ENCODE results near the gene EIF4E.
"Not testable (repeated sequence)": the region's sequence is repeated elsewhere in the genome, so short reads cannot be mapped to it uniquely, and the experiment has no call there.

The EIF4E gene

DNA sequence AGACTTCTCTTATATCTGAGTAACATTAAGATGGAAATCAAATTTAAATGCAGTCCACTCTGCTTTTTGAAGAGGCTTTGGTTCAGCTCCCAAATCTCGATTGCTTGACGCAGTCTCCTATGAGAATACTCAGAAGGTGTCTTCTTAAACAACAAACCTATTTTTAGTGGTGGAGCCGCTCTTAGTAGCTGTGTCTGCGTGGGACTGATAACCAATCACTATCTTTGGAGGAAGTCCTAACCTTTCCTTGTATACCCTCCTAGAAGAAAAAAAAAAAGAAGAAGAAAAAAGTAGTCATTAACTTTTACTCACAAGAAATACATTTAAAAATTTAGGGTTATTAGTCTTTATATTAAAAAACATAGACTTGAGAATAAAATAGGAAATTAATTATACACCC, 48.0 kb downstream of the EIF4E start:
- H3K4me1 Mint-ChIP-seq (ENCODE audit: low read depth); DNase-seq (ENCODE audit: low spot score); H3K9me3 Mint-ChIP-seq; H3K27ac Mint-ChIP-seq; H3K27me3 Mint-ChIP-seq (ENCODE audit: low read depth); H3K4me3 Mint-ChIP-seq: not testable (repeated sequence)
- H3K36me3 Mint-ChIP-seq (ENCODE audit: low read depth) = peaks cover 38% of the 10 kb centered on the region

DNA sequence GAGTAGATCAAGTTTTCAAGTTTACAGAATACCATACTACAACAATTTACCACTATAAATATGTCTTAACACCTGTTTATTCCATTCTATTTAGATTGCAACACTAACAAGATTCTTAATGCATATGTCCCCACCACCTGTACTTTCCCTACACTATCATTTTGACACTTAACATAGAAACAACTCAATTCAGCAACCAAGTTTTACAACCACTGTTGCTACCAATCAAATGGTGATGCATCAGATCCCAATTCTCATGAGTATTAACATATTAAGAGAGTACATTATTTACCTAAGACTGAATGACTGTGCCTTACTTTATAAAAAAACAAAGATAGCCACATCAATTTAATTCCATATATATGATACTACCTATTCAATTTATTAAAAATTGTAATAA, 49.4 kb downstream of the EIF4E start:
- Mint-ChIP-seq H3K4me3 (no peak overlapping the region), H3K9me3 (no peaks in the 10 kb centered on the region), H3K27me3 (ENCODE audit: low read depth) (no peaks in the 10 kb centered on the region), H3K36me3 (ENCODE audit: low read depth) (peaks cover 31% of the 10 kb centered on the region), H3K27ac (no peak overlapping the region), H3K4me1 (ENCODE audit: low read depth) (no peaks in the 10 kb centered on the region)
- no peak for DNase-seq (ENCODE audit: low spot score)

GRCh38 chr4:98873059-98873458, 55.9 kb downstream of the EIF4E start:
- H3K27me3 Mint-ChIP-seq (ENCODE audit: low read depth) = no peaks in the 10 kb centered on the region
- H3K4me3 Mint-ChIP-seq = no peak overlapping the region
- H3K36me3 Mint-ChIP-seq (ENCODE audit: low read depth) = peaks cover 20% of the 10 kb centered on the region
- H3K9me3 Mint-ChIP-seq = no peaks in the 10 kb centered on the region
- no peak overlapping the region for H3K27ac Mint-ChIP-seq
- peaks cover 7% of the 10 kb centered on the region for H3K4me1 Mint-ChIP-seq (ENCODE audit: low read depth)
- no peak for DNase-seq (ENCODE audit: low spot score)

GRCh38 chr4:98872120-98872906, 56.6 kb downstream of the EIF4E start:
- DNase-seq (ENCODE audit: low spot score); H3K4me1 Mint-ChIP-seq (ENCODE audit: low read depth); H3K4me3 Mint-ChIP-seq; H3K9me3 Mint-ChIP-seq; H3K27ac Mint-ChIP-seq; H3K27me3 Mint-ChIP-seq (ENCODE audit: low read depth): not testable (repeated sequence)
- peaks cover 16% of the 10 kb centered on the region for H3K36me3 Mint-ChIP-seq (ENCODE audit: low read depth)

GRCh38 chr4:98867648-98868047, 61.3 kb downstream of the EIF4E start:
- H3K27me3 Mint-ChIP-seq (ENCODE audit: low read depth) = peaks cover 3% of the 10 kb centered on the region
- H3K27ac Mint-ChIP-seq = no peak overlapping the region
- H3K9me3 Mint-ChIP-seq = no peaks in the 10 kb centered on the region
- H3K4me3 Mint-ChIP-seq = no peak overlapping the region
- H3K36me3 Mint-ChIP-seq (ENCODE audit: low read depth) = peaks cover 3% of the 10 kb centered on the region
- peaks cover 7% of the 10 kb centered on the region for H3K4me1 Mint-ChIP-seq (ENCODE audit: low read depth)
- DNase-seq (ENCODE audit: low spot score) = no peak

- no peaks in the 10 kb centered on the region for H3K9me3 Mint-ChIP-seq
- H3K36me3 Mint-ChIP-seq (ENCODE audit: low read depth) = no peaks in the 10 kb centered on the region
Observed at GRCh38 chr4:98865059-98865458, 63.9 kb downstream of the EIF4E start.

GRCh38 chr4:98864560-98864959, 64.4 kb downstream of the EIF4E start:
- Mint-ChIP-seq H3K4me3 (no peak overlapping the region), H3K9me3 (no peaks in the 10 kb centered on the region), H3K36me3 (ENCODE audit: low read depth) (no peaks in the 10 kb centered on the region), H3K27ac (no peak overlapping the region), H3K4me1 (ENCODE audit: low read depth) (peaks cover 4% of the 10 kb centered on the region), H3K27me3 (ENCODE audit: low read depth) (peaks cover 3% of the 10 kb centered on the region)
- DNase-seq (ENCODE audit: low spot score) = no peak

More at GRCh38 chr4:98865059-98865458, 63.9 kb downstream of the EIF4E start:
- Mint-ChIP-seq H3K27ac (no peak overlapping the region), H3K27me3 (ENCODE audit: low read depth) (peaks cover 3% of the 10 kb centered on the region), H3K4me1 (ENCODE audit: low read depth) (peaks cover 4% of the 10 kb centered on the region), H3K4me3 (no peak overlapping the region)
- DNase-seq (ENCODE audit: low spot score) = no peak

GRCh38 chr4:98862371-98862770, 66.6 kb downstream of the EIF4E start:
- no peak overlapping the region for H3K27ac Mint-ChIP-seq
- DNase-seq (ENCODE audit: low spot score) = no peak
- H3K4me1 Mint-ChIP-seq (ENCODE audit: low read depth) = peaks cover 4% of the 10 kb centered on the region
- H3K9me3 Mint-ChIP-seq = no peaks in the 10 kb centered on the region
- no peak overlapping the region for H3K4me3 Mint-ChIP-seq
- no peaks in the 10 kb centered on the region for H3K36me3 Mint-ChIP-seq (ENCODE audit: low read depth)
- peaks cover 3% of the 10 kb centered on the region for H3K27me3 Mint-ChIP-seq (ENCODE audit: low read depth)

DNA sequence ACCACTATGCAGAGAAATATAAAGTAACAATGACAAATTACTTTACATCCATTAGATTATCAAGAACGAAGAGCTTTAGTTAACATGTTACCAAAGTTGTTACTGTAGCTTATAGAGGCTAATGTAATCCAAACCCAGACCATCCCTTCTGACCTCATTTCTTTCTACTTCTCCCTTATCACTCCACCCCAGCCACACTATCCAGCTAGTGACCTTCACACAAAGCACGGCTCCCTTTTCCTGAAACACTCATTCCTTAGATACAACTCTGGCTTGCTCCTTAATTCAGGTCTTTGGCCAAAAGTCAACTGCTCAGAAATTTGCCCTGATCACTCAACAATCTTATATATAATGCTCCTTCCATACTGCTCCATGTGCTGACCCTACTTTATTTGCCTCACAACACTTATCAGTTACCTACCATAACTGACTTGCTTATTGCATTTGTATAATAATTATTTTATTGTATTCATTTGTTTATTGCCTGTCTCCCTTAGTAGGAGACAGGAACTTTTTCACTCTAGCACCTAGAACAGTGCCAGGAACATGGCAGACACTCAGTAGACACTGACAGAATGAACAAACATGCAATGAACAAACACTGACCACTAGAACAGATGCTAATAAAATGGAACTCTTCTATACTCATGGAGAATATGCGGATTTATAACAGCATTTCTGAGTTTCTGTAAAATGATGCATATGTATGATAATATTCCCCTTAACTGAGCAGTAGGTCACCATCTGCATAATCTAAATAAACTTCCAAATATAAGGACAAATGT, 67.6 kb downstream of the EIF4E start:
- H3K27ac Mint-ChIP-seq = no peak overlapping the region
- H3K4me1 Mint-ChIP-seq (ENCODE audit: low read depth) = peaks cover 4% of the 10 kb centered on the region
- peaks cover 6% of the 10 kb centered on the region for H3K27me3 Mint-ChIP-seq (ENCODE audit: low read depth)
- H3K4me3 Mint-ChIP-seq = no peak overlapping the region
- no peaks in the 10 kb centered on the region for H3K9me3 Mint-ChIP-seq
- no peak for DNase-seq (ENCODE audit: low spot score)
- no peaks in the 10 kb centered on the region for H3K36me3 Mint-ChIP-seq (ENCODE audit: low read depth)

- Mint-ChIP-seq H3K9me3 (no peaks in the 10 kb centered on the region), H3K4me1 (ENCODE audit: low read depth) (no peaks in the 10 kb centered on the region), H3K36me3 (ENCODE audit: low read depth) (no peaks in the 10 kb centered on the region), H3K27ac (no peak overlapping the region), H3K4me3 (no peak overlapping the region), H3K27me3 (ENCODE audit: low read depth) (peaks cover 33% of the 10 kb centered on the region)
- DNase-seq (ENCODE audit: low spot score) = no peak
Observed at GRCh38 chr4:98851806-98852205, 77.1 kb downstream of the EIF4E start.

GRCh38 chr4:98850937-98851336, 78.0 kb downstream of the EIF4E start:
- Mint-ChIP-seq H3K27ac (no peak overlapping the region), H3K9me3 (peaks cover 6% of the 10 kb centered on the region), H3K4me3 (no peak overlapping the region), H3K36me3 (ENCODE audit: low read depth) (no peaks in the 10 kb centered on the region), H3K27me3 (ENCODE audit: low read depth) (peaks cover 30% of the 10 kb centered on the region), H3K4me1 (ENCODE audit: low read depth) (no peaks in the 10 kb centered on the region)
- DNase-seq (ENCODE audit: low spot score) = no peak

- H3K27ac Mint-ChIP-seq = no peak overlapping the region
- H3K9me3 Mint-ChIP-seq = peaks cover 14% of the 10 kb centered on the region
- H3K4me3 Mint-ChIP-seq = no peak overlapping the region
- H3K4me1 Mint-ChIP-seq (ENCODE audit: low read depth) = no peaks in the 10 kb centered on the region
- H3K36me3 Mint-ChIP-seq (ENCODE audit: low read depth) = no peaks in the 10 kb centered on the region
- no peak for DNase-seq (ENCODE audit: low spot score)
- peaks cover 21% of the 10 kb centered on the region for H3K27me3 Mint-ChIP-seq (ENCODE audit: low read depth)
Observed at GRCh38 chr4:98848448-98848847, 80.5 kb downstream of the EIF4E start.

- Mint-ChIP-seq H3K9me3 (peaks cover 17% of the 10 kb centered on the region), H3K4me1 (ENCODE audit: low read depth) (no peaks in the 10 kb centered on the region), H3K27ac (no peak overlapping the region), H3K27me3 (ENCODE audit: low read depth) (peaks cover 6% of the 10 kb centered on the region), H3K36me3 (ENCODE audit: low read depth) (no peaks in the 10 kb centered on the region), H3K4me3 (no peak overlapping the region)
- DNase-seq (ENCODE audit: low spot score) = no peak
Observed at GRCh38 chr4:98845960-98846359, 83.0 kb downstream of the EIF4E start.

DNA sequence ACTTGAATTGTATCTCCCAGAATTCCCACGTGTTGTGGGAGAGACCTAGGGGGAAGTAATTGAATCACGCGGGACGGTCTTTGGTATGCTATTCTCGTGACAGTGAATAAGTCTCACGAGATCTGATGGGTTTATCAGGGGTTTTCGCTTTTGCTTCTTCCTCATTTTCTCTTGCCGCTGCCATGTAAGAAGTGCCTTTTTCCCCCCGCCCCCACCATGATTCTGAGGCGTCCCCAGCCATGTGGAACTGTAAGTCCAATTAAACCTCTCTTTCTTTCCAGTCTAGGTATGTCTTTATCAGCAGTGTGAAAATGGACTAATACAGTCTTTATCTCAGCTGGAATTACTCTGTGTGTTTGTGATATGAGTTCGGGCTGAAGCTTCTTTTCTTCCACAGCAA, 86.0 kb downstream of the EIF4E start:
- peaks cover 17% of the 10 kb centered on the region for H3K9me3 Mint-ChIP-seq
- not testable (repeated sequence) for H3K4me1 Mint-ChIP-seq (ENCODE audit: low read depth); H3K27ac Mint-ChIP-seq; DNase-seq (ENCODE audit: low spot score); H3K4me3 Mint-ChIP-seq; H3K27me3 Mint-ChIP-seq (ENCODE audit: low read depth); H3K36me3 Mint-ChIP-seq (ENCODE audit: low read depth)

Measured in T-helper 2 cell treated with Interferon-gamma antibody and Interleukin-4, amounts not matched to agents 5 μg/mL and 100 μg/mL, for 36 hours (primary cell).